GM10248 (cell line): Measurements from ENCODE around the gene TYRO3.

ENCODE experiments used
- CTCF ChIA-PET: fragments of 300-600 bp; sonication (Branson Sonifier 250); formaldehyde crosslinking; extraction: SDS; loops from one replicate; lab custom pipeline; 2021; ENCODE audit warnings: antibody characterized with exemption; lab: Yijun Ruan, JAX
- POLR2A ChIA-PET: fragments of 350-650 bp; sonication (Branson Sonifier 250); formaldehyde crosslinking; extraction: SDS; loops from one replicate; lab custom pipeline; 2020; ENCODE audit warnings: antibody characterized with exemption; lab: Yijun Ruan, JAX
- DNase-seq: peaks from one replicate; pipeline ENCODE4 v3.0.0; 2012; ENCODE audit errors: extremely low spot score
- TF ChIP-seq, protein P1 (sequence below): IDR thresholded peaks from 2 replicates; pipeline ENCODE4 v1.5.1; 2012; ENCODE audit warnings: mild to moderate bottlenecking, low read depth; ENCODE audit errors: extremely low read depth, missing control alignments, control extremely low read depth

TYRO3 gene

GRCh38 chr15:41512940-41513505 lies 46.0 kb upstream of the TYRO3 start:
- TF ChIP-seq, protein P1, sequence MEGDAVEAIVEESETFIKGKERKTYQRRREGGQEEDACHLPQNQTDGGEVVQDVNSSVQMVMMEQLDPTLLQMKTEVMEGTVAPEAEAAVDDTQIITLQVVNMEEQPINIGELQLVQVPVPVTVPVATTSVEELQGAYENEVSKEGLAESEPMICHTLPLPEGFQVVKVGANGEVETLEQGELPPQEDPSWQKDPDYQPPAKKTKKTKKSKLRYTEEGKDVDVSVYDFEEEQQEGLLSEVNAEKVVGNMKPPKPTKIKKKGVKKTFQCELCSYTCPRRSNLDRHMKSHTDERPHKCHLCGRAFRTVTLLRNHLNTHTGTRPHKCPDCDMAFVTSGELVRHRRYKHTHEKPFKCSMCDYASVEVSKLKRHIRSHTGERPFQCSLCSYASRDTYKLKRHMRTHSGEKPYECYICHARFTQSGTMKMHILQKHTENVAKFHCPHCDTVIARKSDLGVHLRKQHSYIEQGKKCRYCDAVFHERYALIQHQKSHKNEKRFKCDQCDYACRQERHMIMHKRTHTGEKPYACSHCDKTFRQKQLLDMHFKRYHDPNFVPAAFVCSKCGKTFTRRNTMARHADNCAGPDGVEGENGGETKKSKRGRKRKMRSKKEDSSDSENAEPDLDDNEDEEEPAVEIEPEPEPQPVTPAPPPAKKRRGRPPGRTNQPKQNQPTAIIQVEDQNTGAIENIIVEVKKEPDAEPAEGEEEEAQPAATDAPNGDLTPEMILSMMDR: no peak
- ChIA-PET CTCF (interaction anchor here (3.5 kb wide), 1 partner anchor 48 kb away, joined by 10 read pairs; no protein-coding TSS in a partner anchor), POLR2A (interaction anchor here (0.6 kb wide), 1 partner anchor 297 kb away, joined by 4 read pairs; no protein-coding TSS in a partner anchor)
- DNase-seq: peak; percentile 45

GRCh38 chr15:41513506-41514227 lies 45.3 kb upstream of the TYRO3 start, which contains the start of gene LTK:
TSS of gene LTK (minus strand) at chr15:41513827. CDS start at chr15:41513709, 118 bp downstream.
- POLR2A ChIA-PET: interaction anchor here (0.6 kb wide), 1 partner anchor 297 kb away, joined by 4 read pairs; no protein-coding TSS in a partner anchor
- TF ChIP-seq, protein P1: no peak
- CTCF ChIA-PET: interaction anchor here (0.8 to 3.5 kb wide), 2 partner anchors 17 to 48 kb away, joined by 3 to 10 read pairs; no protein-coding TSS in a partner anchor
- no peak for DNase-seq

DNA sequence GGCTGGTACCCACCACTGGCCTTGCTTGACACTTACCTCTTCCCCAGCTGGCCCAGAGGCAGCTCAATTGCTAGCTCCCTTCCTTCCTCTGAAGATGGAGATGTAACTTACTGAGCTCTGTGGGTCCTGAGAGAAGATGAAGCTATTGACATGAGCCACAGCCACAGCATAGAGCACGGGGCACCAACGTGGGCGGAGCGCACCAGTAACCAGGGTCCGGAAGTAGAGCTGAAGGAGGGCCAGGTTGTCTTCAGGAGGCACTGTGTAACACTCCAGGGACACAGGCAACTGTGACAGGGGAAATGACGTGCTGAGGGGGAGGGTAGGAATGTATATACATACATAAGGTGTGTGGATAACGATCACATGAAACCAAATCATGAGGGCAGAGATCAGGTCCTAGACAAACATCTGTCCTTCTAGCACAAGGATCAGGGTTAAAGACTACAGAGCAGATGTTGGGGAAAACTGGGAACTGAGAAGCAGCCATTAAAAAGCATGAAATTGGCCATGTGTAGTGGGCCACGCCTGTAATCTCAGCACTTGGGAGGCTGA lies 41.0 kb upstream of the TYRO3 start:
- TF ChIP-seq, protein P1: no peak
- ChIA-PET POLR2A (interaction anchor here (0.6 kb wide), 1 partner anchor 129 kb away, joined by 3 read pairs; no protein-coding TSS in a partner anchor), CTCF (interaction anchor here (1.0 to 1.6 kb wide), 2 partner anchors 9 to 10 kb away, joined by 3 to 4 read pairs; no protein-coding TSS in a partner anchor)

GRCh38 chr15:41520636-41521035 lies 38.4 kb upstream of the TYRO3 start:
- ChIA-PET POLR2A (no interaction called here), CTCF (interaction anchor here (1.1 to 1.6 kb wide), 4 partner anchors 13 to 55 kb away, joined by 3 to 6 read pairs (median 4); partner anchors contain the start of gene TYRO3)
- TF ChIP-seq, protein P1: no peak
- no peak for DNase-seq

More for the DNA sequence above, 41.0 kb upstream of the TYRO3 start:
- DNase-seq: no peak

- POLR2A ChIA-PET: no interaction called here
- CTCF ChIA-PET: interaction anchor here (1.2 to 1.6 kb wide), 3 partner anchors 10 to 56 kb away, joined by 3 to 5 read pairs (median 3); partner anchors contain the start of gene TYRO3
- TF ChIP-seq, protein P1: no peak
- no peak for DNase-seq
Measured at GRCh38 chr15:41521614-41522013, 37.4 kb upstream of the TYRO3 start.

DNA sequence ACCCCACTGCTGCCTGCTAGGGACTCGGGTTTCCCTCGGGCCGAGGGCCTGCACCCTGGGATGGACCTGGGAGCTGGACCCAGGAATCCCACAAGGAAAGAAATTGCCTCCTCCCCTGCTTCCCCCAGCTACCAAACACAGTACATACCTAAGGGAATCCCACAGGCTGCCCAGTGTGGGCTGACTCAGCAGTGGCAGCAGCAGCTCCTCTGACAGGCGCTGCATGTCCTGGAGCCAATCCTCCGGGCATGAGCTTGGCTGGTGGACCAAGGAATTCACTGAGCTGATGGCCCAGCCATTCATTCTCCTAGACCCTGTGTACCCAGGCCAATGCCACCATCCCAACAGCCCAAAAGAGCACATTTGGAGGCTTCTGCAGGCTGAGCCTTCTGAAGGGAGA lies 35.9 kb upstream of the TYRO3 start:
- DNase-seq: no peak
- POLR2A ChIA-PET: no interaction called here
- CTCF ChIA-PET: no interaction called here
- TF ChIP-seq, protein P1: no peak
